Femur (tissue), 1 donor: ENCODE results near the gene RILPL1.
"Not testable (repeated sequence)": the region's sequence is repeated elsewhere in the genome, so short reads cannot be mapped to it uniquely, and the experiment has no call there.

Experiments
- DNase-seq: peaks from one replicate; pipeline ENCODE4 v3.0.0-alpha.2; 2017

Gene RILPL1, protein sequence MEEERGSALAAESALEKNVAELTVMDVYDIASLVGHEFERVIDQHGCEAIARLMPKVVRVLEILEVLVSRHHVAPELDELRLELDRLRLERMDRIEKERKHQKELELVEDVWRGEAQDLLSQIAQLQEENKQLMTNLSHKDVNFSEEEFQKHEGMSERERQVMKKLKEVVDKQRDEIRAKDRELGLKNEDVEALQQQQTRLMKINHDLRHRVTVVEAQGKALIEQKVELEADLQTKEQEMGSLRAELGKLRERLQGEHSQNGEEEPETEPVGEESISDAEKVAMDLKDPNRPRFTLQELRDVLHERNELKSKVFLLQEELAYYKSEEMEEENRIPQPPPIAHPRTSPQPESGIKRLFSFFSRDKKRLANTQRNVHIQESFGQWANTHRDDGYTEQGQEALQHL

DNA sequence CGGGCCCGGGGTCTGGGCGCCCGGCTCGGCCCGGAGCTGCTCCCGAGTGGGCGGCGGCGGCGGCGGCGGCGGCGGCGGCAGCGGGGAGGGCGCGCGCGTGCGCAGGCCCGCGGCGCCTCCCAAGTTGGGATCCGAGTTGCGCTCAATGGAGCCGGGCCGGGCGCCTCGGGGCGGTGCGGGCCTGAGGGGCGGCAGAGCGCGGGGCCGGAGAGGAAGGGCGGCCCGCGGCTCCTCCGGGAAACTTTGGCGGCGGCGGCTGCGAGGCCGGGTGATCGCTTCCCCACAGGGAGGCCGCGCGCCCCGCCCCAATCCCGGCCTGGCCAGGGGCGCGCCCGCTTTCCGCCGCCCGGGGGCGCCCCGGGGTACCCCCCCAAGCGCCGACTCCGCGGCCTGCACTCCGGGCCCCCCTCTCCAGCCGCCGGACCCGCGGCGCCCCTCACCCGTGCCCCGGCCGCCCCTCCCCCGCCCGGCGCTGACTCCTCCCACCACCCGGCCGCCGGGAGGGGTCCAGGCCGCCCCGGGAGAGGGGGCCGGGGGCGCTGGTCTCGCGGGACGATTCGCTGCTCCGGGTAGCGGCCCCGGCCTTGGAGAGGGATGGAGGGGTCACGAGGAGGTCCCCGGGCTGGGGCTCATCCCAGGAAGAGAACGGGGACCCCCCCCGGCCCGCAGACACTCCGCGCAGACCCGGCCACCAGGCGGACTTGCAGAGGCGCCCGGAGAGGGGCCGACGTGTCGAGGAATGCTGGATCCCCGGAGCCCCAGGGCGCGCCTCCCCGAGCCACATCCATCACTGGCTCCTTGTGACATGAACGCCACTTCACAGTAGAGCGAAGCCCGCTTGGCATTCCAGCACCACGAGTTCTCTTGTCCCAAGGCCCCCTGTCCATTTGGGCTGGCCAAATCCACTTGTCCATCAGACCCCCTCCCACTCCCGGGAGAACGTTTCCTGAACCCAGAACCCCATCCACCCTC lies at the start of gene RILPL1:
TSS of gene RILPL1 (minus strand) at position 48 of the 972 bp plus-strand sequence. CDS start 237 bp downstream, outside the sequence.
- DNase-seq, result peak; percentile 69

DNA sequence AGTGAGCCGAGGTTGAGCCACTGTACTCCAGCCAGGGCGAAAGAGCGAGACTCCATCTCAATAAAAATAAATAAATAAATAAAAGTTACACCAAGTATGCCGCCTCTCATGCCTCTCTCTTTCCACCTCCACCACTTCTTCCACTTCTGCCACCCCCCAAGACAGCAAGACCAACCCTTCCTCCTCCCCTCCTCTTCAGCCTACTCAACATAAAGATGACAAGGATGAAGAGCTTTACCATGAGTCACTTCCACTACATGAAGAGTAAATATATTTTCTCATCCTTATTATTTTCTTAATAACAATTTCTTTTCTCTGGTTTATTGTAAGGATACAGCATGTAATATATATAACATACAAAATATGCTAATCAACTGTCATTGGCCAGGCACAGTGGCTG lies 47.3 kb upstream of the RILPL1 start:
- DNase-seq, result no peak

DNA sequence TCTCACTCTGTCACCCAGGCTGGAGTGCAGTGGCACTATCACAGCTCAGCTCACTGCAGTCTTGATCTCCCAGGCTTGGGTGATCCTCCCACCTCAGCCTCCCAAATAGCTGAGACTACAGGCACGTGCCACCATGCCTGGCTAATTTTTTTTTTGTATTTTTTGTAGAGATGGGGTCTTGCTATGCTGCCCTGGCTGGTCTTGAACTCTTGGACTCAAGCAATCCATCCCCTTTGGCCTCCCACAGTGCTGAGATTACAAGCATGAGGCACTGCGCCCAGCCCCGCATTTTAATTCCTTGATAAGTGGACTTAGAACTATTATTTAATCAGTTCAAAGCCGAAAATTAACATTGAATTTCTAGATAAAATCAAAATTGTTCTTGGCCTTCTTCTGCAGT lies 45.3 kb upstream of the RILPL1 start:
- not testable (repeated sequence) for DNase-seq

DNA sequence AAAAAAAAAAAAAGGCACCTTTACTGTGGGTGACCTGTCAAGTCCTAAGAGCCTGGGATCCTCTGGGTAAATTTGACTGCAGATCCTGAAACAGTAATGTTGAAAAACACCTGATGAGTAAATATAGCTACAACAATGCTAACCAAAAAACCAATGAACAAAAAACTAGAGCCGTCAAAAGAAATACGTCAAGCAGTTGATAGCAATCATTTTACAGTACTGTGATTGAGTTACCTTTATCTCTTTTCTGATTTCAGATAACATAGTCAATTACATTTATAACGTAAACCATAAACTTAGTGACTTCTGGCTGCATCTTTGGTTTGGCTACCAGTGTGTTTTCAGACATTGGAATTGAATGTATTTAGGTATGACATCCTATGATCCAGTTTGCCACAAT lies 44.7 kb upstream of the RILPL1 start:
- no peak for DNase-seq

DNA sequence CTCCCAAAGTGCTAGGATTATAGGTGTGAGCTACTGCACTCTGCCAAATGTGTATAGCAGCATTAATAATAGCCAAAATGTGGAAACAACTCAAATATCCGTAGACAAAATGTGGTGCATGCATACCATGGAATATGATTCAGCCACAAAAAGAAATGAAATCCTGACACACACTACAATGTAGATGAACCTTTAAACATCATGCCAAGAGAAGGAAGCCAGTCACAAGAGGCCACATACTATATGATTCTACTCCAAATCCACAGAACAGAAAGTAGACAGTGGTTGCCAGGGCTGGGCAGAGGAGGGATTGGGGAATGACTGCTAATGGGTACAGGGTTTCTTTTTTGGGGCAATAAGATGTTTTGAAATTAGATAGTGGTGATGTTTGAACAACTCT lies 43.1 kb upstream of the RILPL1 start:
- no peak for DNase-seq

DNA sequence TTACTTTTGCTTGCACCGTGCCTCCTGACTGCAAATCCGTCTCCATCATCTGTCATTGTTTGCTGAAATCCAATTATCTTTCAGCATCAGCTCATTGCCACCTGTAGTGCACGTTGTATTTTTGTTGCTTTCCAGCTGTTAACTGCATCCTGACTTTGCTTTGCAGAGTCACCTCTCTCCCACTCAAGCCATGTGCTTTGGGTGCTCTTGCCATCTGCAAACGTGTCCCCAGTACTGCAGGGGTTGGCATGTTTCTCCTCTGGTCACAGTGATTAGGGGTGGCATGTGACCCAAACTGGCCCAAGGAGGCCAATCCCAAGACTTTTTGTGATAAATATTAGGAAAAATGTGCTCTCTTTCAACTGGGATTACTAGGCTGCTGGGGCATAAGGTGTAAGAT lies 40.4 kb upstream of the RILPL1 start:
- no peak for DNase-seq

DNA sequence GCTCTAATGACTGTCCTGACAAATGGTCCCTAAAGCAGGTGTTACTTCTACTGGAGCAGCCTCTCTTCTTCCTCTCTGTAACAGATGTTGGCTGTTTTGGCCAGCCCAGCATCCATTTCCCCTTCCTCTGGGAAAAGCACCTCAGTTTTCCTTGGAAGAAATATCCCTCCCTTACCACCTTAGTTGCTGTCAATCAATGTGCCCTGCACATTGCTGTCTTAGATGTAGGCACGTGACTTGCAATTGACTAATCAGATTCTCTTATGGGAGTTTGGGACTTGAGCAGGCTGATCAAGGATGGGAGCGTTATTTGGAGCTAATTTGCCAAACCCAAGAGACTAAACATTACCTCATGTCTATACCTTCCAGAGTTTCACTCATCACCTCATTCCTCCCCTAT lies 38.9 kb upstream of the RILPL1 start:
- no peak for DNase-seq

DNA sequence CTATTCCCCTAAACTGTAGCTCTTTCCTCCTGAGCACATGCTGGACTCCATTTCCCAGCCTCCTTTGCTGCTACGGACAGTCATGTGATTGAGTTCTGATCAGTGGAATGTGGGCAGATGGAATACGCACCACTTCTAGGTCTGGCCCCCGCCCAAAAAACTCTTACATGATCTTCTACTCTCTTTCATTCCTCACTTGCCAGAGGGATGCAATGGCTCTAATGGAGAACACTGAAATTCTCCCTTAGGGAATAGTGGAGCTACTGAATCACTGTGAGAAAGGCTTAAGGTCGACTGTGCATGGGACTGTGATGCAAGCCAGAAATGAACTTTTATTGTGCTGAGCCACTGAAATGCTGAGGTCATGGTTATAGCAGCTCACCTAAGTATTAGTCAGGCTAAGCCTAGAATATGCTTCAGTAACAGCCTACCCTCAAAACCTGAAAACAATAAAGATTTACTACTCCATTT lies 37.9 kb upstream of the RILPL1 start:
- no peak for DNase-seq

DNA sequence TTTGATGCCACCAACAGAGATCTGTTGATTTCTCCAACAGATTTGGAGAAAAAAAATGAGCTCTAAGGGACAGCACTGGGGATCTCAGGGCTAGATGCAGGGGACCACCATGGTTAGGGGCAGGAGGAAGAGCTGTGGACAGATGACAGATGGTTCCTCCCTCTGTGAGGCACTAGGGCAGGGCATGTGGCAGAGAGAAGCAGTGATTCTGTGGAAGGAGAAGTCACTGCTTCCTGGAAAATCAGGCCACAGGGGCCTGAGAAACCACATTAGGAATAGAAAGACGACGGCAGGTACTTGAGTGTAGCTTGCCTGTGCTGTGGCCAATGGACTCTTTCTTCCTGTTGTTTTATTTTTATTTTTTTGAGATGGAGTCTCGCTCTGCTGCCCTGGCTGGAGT lies 25.9 kb upstream of the RILPL1 start:
- no peak for DNase-seq

DNA sequence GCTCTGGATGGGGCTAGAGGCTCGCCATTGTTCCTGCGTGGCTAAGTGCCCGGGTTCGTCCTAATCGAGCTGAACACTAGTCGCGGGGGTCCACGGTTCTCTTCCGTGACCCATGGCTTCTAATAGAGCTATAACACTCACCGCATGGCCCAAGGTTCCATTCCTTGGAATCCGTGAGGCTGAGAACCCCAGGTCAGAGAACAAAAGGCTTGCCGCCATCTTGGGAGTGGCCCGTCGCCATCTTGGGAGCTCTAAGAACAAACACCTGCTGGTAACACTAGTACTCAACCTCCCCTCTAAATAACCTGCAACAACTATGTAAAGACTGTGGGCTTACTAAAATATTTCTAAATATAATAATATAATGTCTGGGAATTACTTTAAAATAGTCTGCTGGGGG lies 25.0 kb upstream of the RILPL1 start:
- DNase-seq, result not testable (repeated sequence)

DNA sequence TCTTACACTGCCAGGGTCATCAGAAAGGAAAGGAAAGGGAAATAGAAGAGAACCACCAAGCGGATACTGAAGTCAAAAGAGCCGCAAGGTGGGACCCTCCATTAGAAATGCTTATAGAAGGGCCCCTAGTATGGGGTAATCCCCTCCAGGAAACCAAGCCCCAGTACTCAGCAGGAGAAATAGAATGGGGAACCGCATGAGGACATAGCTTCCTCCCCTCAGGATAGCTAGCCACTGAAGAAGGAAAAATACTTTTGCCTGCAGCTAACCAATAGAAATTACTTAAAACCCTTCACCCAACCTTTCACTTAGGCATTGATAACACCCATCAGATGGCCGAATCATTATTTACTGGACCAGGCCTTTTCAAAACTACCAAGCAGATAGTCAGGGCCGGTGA lies 21.3 kb upstream of the RILPL1 start:
- not testable (repeated sequence) for DNase-seq

DNA sequence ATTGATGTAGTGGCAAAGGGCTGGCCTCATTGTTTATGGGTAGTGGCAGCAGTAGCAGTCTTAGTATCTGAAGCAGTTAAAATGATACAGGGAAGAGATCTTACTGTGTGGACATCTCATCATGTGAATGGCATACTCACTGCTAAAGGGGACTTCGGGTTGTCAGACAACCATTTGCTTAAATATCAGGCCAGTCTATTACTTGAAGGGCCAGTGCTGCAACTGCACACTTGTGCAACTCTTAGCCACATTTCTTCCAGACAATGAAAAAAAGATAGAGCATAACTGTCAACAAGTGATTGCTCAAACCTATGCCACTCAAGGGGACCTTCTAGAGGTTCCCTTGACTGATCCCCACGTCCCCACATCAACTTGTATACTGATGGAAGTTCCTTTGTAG lies 20.6 kb upstream of the RILPL1 start:
- DNase-seq, result not testable (repeated sequence)

DNA sequence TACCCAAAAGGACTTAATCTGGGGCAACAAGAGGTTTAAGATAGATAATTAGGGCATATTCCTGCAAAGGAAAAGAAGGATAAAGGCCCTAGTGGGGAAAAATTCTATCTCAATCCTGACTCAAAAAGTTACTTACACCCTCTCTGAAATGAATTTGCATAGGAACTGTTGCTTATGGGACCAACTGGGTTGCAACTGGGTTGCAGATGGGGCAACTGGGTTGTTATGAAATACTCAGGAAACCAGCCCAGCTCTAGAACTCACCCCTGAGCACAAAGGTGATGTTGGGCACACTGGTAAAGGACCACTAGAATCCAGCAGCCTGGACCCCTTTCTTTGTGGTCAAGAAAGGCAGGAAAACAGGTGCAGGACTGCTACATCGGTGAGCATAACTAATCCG lies 17.2 kb upstream of the RILPL1 start:
- no peak for DNase-seq

DNA sequence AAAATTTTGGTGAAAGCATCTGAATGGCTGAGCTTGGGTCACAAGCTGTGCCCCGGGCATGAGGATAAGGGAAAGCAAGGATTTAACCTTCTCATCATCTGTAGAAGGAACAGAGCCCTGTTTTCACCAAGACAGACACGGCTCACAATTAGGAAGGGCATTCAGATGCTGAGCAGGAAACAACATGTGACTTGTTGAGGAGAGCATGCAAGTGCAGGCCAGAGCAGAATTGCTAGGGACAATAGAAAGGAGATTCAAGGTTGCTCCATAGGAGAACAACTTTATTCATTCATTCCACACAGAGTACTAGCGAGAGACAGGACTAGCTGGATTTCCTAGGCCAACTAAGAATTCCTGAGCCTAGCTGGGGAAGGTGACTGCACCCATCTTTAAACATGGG lies 14.6 kb upstream of the RILPL1 start:
- DNase-seq, result no peak

DNA sequence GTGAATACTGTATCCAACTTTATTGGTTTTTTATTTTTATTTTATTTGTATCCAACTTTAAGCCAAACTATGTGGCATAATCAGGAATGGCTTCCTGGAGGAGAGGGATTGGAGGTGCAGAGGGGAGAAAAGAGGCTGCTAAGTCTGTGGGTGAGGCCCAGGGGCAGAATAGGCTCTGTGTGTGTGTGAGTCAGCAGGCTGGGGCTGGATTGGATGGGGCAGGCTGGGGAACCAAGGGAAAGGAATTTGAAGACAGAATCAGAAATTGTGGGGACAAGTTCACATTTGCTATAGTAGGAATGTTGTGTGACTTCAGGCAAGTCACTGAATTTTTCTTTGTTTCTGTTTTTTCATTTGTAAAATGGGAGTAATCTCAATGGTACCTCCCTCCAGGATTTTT lies 12.8 kb upstream of the RILPL1 start:
- no peak for DNase-seq

DNA sequence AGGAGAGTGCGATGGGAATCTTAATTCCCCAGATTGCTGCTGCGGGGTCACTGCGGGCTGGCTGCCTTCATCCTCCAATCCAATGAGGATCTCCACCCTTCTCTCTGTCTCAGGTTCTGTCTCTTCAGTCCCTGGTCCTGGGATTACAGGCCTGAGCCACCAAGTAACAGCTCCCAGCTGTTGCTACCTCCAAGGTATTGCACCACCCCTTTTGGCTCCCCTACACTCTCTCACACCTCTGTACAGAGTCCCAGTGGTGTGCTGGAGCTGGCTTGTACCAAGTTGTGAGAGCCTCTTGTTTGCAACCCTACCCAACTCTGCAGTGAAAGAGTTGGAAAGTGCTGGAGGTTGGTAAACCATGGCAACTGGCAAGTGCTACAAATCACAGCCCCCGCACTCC lies 10.0 kb upstream of the RILPL1 start:
- DNase-seq, result no peak

DNA sequence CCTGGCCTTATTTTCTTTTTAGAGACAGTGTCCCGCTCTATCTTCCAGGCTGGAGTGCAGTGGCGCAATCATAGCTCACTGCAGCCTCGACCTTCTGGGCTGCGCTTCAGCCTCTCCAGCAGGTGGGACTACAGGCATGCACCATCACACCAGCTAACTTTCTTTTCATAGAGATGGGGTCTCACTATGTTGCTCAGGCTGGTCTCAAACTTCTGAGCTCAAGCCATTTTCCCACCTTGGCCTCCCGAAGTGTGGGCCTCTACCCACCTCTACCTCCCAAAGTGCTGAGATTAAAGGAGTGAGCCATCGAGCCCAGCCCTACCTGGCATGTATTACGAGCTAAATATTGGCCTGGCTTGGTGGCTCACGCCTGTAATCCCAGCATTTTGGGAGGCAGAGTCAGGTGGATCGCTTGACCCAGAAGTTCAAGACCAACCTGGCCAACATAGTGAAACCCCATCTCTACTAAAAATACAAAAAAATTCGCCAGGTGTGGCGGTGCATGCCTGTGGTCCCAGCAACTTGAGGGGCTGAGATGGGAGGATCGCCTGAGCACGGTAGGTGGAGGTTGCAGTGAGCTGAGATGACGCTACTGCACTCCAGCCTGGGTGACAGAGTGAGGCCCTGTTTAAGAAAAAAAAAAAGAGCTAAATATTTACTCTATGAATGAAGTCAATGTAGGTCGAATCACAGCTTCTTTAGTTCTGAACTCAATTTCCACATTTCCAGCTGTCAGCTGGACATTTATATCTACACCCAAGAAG lies 7.6 kb upstream of the RILPL1 start:
- DNase-seq, result no peak

DNA sequence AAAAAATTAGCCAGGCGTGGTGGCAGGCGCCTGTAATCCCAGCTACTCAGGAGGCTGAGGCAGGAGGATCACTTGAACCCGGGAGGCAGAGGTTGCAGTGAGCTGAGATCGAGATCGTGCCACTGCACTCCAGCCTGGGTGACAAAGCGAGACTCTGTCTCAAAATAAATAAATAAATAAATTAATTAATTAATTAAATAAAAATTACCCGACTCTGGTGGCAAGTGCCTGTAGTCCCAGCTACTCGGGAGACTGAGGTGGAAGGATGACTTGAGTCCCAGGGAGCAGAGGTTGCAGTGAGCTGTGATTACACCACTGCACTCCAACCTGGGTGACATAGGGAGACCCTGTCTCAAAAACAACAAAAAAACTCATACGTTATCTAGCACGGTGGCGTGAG lies 2.4 kb upstream of the RILPL1 start:
- not testable (repeated sequence) for DNase-seq

DNA sequence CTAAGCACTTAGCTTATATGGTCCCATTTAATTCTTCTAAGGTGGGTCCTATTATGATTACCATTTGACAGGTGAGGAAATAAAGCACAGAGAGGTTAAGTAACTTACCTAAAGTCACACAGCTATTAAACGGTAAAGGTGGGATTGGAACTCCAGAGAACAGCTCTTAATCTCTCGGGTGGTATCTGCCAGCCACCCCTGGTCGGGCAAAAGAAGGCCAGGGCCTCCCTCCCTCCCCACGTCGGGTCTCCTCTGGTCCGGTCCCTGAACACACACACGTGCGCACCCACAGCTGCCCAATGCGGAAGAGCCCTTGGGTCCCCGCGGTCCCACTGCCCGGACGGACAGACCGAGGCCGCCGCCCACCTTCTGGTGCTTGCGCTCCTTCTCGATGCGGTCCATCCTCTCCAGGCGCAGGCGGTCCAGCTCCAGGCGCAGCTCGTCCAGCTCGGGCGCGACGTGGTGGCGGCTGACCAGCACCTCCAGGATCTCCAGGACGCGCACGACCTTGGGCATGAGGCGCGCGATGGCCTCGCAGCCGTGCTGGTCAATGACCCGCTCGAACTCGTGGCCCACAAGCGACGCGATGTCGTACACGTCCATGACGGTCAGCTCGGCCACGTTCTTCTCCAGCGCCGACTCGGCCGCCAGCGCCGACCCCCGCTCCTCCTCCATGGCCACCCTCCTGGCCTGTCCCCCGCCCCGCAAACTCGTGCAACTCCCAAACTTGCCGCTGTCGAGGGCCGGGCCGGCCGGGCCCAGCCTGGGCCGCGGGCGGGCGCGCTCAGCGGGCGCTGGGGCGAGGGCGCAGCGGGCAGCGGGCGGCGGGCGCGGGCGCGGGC lies 490 bp downstream of the RILPL1 start:
- DNase-seq, result peak; percentile 76

DNA sequence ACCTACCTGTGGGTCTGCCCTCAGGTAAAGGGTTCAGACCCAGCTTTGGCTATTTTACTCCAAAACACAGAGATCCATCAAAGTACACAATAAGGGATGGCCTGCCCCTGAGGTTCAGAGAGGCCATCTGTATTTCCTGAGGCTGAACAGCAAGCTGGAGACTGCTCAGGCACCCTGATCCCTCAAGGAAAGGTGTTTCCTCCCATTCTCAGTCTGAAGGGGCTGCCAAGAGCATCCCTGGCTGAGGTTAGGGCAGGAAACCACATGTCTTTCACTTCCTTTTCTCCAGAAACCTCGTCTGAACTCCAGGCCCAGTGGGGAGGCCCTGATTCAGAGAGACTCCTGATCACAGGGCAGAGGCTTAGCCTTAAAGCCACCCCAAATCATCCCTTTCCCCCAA lies 1.5 kb downstream of the RILPL1 start:
- DNase-seq, result peak; percentile 41

DNA sequence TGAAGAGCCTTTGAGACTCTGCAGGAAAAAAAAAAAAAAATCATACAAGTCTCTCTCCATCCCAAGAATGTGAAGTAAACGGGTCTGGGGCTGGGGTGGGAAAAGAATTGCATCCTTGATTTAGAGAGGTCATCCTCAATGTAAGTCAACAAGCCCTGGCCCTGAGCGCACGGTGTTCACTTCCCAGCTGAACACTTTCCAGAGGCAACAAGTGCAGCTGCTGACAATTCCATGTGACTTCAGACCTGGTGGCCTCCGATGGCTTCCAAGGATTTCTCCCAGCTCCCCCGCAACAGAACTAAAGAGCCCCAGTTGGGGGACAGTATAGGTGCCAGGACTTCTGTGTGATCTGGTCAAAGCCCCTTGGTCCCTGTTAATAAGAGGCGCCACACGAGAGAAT lies 2.4 kb downstream of the RILPL1 start:
- no peak for DNase-seq

DNA sequence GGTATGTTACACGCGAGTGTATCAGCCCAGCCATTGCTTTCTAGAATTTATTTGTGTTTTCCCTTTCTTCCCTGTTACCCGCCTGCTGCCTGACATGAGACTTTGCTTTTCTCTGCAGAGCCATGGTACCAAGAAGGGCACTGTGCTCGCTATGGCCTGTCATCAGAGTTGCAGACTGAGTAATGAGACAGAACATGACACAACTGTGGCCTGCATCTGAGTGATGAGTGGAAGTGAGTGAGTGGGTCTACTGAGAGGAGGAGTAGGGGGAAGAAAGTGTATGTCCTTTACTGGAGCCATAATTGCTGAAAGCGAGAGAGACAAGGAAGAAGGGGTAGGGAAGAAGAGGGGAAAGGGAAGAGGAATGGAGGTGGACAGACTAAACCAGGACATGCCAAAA lies 2.9 kb downstream of the RILPL1 start:
- DNase-seq, result no peak
